ENCODE data around the gene ADGRD2. TPM values are rescaled to one million over a fixed set of nuclear protein-coding genes. Genes with fewer than 3 reads are reported as not detected.

Gene ADGRD2
- total RNA-seq, 2 donors from 2014 or later, result 1.0 to 4.0 TPM

GRCh38 chr9:124520206-124520596, 70.0 kb downstream of the ADGRD2 start:
- WGBS, result 70% methylated on average over 7 of the region's 7 CpGs

GRCh38 chr9:124521142-124521541, 70.9 kb downstream of the ADGRD2 start:
- Histone ChIP-seq H3K4me1 (replicated peaks) (no peaks in the 10 kb centered on the region), H3K4me3 (no peak overlapping the region), H3K27ac (no peak overlapping the region), H3K9me3 (no peaks in the 10 kb centered on the region), H3K36me3 (no peaks in the 10 kb centered on the region), H3K27me3 (replicated peaks; ENCODE audit: insufficient read depth) (no peaks in the 10 kb centered on the region)
- DNase-seq (ENCODE audit: low spot score), result no peak
- 95% methylated on average over 3 of the region's 3 CpGs for WGBS
- intact Hi-C loops (cut with DNase I), result no loop called here
- TF ChIP-seq POLR2A (IDR thresholded peaks at IDR 0.05), result no peak
- no peak for TF ChIP-seq CTCF (IDR thresholded peaks at IDR 0.05)
- TF ChIP-seq POLR2AphosphoS5 (IDR thresholded peaks at IDR 0.05), result no peak

More at GRCh38 chr9:124520206-124520596, 70.0 kb downstream of the ADGRD2 start:
- TF ChIP-seq POLR2A (IDR thresholded peaks at IDR 0.05) (no peak), POLR2AphosphoS5 (IDR thresholded peaks at IDR 0.05) (no peak), CTCF (IDR thresholded peaks at IDR 0.05) (no peak)
- DNase-seq (ENCODE audit: low spot score), result no peak
- H3K36me3 ChIP-seq, result no peaks in the 10 kb centered on the region
- no peak overlapping the region for H3K4me3 ChIP-seq
- H3K4me1 ChIP-seq (replicated peaks), result no peaks in the 10 kb centered on the region
- intact Hi-C loops (cut with DNase I), result no loop called here
- H3K27me3 ChIP-seq (replicated peaks; ENCODE audit: insufficient read depth), result no peaks in the 10 kb centered on the region
- no peak overlapping the region for H3K27ac ChIP-seq
- H3K9me3 ChIP-seq, result no peaks in the 10 kb centered on the region

GRCh38 chr9:124522121-124523098, 72.2 kb downstream of the ADGRD2 start:
- intact Hi-C loops (cut with DNase I), result no loop called here
- H3K9me3 ChIP-seq, result no peaks in the 10 kb centered on the region
- no peak for DNase-seq (ENCODE audit: low spot score)

GRCh38 chr9:124526174-124526573, 75.9 kb downstream of the ADGRD2 start:
- TF ChIP-seq CTCF (IDR thresholded peaks at IDR 0.05), result no peak
- TF ChIP-seq POLR2A (IDR thresholded peaks at IDR 0.05), result no peak
- no peak for TF ChIP-seq POLR2AphosphoS5 (IDR thresholded peaks at IDR 0.05)
- no peaks in the 10 kb centered on the region for H3K4me1 ChIP-seq (replicated peaks)
- no peaks in the 10 kb centered on the region for H3K9me3 ChIP-seq
- intact Hi-C loops (cut with DNase I), result no loop called here
- DNase-seq (ENCODE audit: low spot score), result no peak
- no peaks in the 10 kb centered on the region for H3K36me3 ChIP-seq
- WGBS, result 98% methylated on average over 2 of the region's 2 CpGs
- no peaks in the 10 kb centered on the region for H3K27me3 ChIP-seq (replicated peaks; ENCODE audit: insufficient read depth)
- no peak overlapping the region for H3K27ac ChIP-seq
- no peak overlapping the region for H3K4me3 ChIP-seq

More at GRCh38 chr9:124522121-124523098, 72.2 kb downstream of the ADGRD2 start:
- Histone ChIP-seq H3K4me1 (replicated peaks) (no peaks in the 10 kb centered on the region), H3K36me3 (no peaks in the 10 kb centered on the region), H3K4me3 (no peak overlapping the region), H3K27ac (no peak overlapping the region), H3K27me3 (replicated peaks; ENCODE audit: insufficient read depth) (no peaks in the 10 kb centered on the region)
- TF ChIP-seq POLR2A (IDR thresholded peaks at IDR 0.05) (no peak), CTCF (IDR thresholded peaks at IDR 0.05) (no peak), POLR2AphosphoS5 (IDR thresholded peaks at IDR 0.05) (no peak)
- WGBS, result 77% methylated on average over 7 of the region's 7 CpGs
